ENCODE measurements around the gene PHKB. TPM values are rescaled to one million over a fixed set of nuclear protein-coding genes. Genes with fewer than 3 reads are reported as not detected.

PHKB gene
- total RNA-seq, 1 donor from 2014 or later = 57.7 TPM

GRCh38 chr16:47646914-47647313 is 185.8 kb downstream of the PHKB start:
- Mint-ChIP-seq H3K4me1 (ENCODE audit: low read depth) (peaks cover 20% of the 10 kb centered on the region), H3K27ac (ENCODE audit: unreplicated experiment) (no peak overlapping the region), H3K36me3 (ENCODE audit: low read depth) (peaks cover 13% of the 10 kb centered on the region), H3K4me3 (ENCODE audit: unreplicated experiment) (no peak overlapping the region), H3K27me3 (ENCODE audit: low read depth) (no peaks in the 10 kb centered on the region), H3K9me3 (ENCODE audit: low read depth) (no peaks in the 10 kb centered on the region)
- no peak for TF ChIP-seq CTCF (IDR thresholded peaks at IDR 0.05)
- DNase-seq (ENCODE audit: low spot score) = no peak

- Mint-ChIP-seq H3K27ac (ENCODE audit: unreplicated experiment) (no peak overlapping the region), H3K9me3 (ENCODE audit: low read depth) (peaks cover 5% of the 10 kb centered on the region), H3K4me1 (ENCODE audit: low read depth) (peaks cover 3% of the 10 kb centered on the region), H3K4me3 (ENCODE audit: unreplicated experiment) (no peak overlapping the region), H3K27me3 (ENCODE audit: low read depth) (no peaks in the 10 kb centered on the region), H3K36me3 (ENCODE audit: low read depth) (peaks cover 22% of the 10 kb centered on the region)
- no peak for TF ChIP-seq CTCF (IDR thresholded peaks at IDR 0.05)
- DNase-seq (ENCODE audit: low spot score) = no peak
These were observed 195.9 kb downstream of the PHKB start for GRCh38 chr16:47657032-47657431.

- no peak overlapping the region for H3K27ac Mint-ChIP-seq (ENCODE audit: unreplicated experiment)
- DNase-seq (ENCODE audit: low spot score) = no peak
- H3K36me3 Mint-ChIP-seq (ENCODE audit: low read depth) = peaks cover 22% of the 10 kb centered on the region
- no peaks in the 10 kb centered on the region for H3K27me3 Mint-ChIP-seq (ENCODE audit: low read depth)
- no peak for TF ChIP-seq CTCF (IDR thresholded peaks at IDR 0.05)
- H3K4me3 Mint-ChIP-seq (ENCODE audit: unreplicated experiment) = no peak overlapping the region
- H3K9me3 Mint-ChIP-seq (ENCODE audit: low read depth) = peaks cover 5% of the 10 kb centered on the region
- peaks cover 2% of the 10 kb centered on the region for H3K4me1 Mint-ChIP-seq (ENCODE audit: low read depth)
These were observed 196.8 kb downstream of the PHKB start for GRCh38 chr16:47657977-47658376.

- no peak for TF ChIP-seq CTCF (IDR thresholded peaks at IDR 0.05)
- peaks cover 10% of the 10 kb centered on the region for H3K4me1 Mint-ChIP-seq (ENCODE audit: low read depth)
- peaks cover 18% of the 10 kb centered on the region for H3K36me3 Mint-ChIP-seq (ENCODE audit: low read depth)
- no peak for DNase-seq (ENCODE audit: low spot score)
- H3K27ac Mint-ChIP-seq (ENCODE audit: unreplicated experiment) = no peak overlapping the region
- H3K9me3 Mint-ChIP-seq (ENCODE audit: low read depth) = no peaks in the 10 kb centered on the region
- no peaks in the 10 kb centered on the region for H3K27me3 Mint-ChIP-seq (ENCODE audit: low read depth)
- H3K4me3 Mint-ChIP-seq (ENCODE audit: unreplicated experiment) = no peak overlapping the region
These were observed 199.4 kb downstream of the PHKB start for GRCh38 chr16:47660540-47660939.

GRCh38 chr16:47664653-47665325 is 203.7 kb downstream of the PHKB start:
- Mint-ChIP-seq H3K27ac (ENCODE audit: unreplicated experiment) (no peak overlapping the region), H3K36me3 (ENCODE audit: low read depth) (peaks cover 18% of the 10 kb centered on the region), H3K9me3 (ENCODE audit: low read depth) (no peaks in the 10 kb centered on the region), H3K27me3 (ENCODE audit: low read depth) (no peaks in the 10 kb centered on the region), H3K4me3 (ENCODE audit: unreplicated experiment) (no peak overlapping the region), H3K4me1 (ENCODE audit: low read depth) (peaks cover 10% of the 10 kb centered on the region)
- TF ChIP-seq CTCF (IDR thresholded peaks at IDR 0.05) = no peak
- no peak for DNase-seq (ENCODE audit: low spot score)
